ENCODE data around the gene DAD1.

DNA sequence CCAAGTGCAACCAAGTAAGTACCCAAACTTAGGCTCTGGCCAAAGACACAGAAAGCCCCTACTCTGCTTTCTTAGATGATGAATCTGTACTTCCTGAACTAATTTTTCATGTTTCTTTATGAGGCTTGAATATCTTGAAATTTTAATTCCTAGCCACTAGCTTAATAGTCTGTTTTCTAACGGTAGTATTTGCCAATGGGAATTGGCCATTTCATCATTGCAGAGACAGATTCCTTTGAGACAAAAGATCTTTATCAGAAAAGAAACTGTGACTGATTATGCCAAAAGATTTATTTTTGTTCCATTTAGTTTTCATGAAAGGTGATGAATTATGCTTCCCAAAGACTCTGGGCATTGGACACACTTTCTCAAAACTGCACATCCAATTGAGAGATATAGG, 48.7 kb downstream of the DAD1 start:
- TF ChIP-seq POLR2A (IDR thresholded peaks at IDR 0.05) (no peak), EP300 (IDR thresholded peaks at IDR 0.05; ENCODE audit: low read depth) (no peak)
- TF ChIP-seq, protein P1, sequence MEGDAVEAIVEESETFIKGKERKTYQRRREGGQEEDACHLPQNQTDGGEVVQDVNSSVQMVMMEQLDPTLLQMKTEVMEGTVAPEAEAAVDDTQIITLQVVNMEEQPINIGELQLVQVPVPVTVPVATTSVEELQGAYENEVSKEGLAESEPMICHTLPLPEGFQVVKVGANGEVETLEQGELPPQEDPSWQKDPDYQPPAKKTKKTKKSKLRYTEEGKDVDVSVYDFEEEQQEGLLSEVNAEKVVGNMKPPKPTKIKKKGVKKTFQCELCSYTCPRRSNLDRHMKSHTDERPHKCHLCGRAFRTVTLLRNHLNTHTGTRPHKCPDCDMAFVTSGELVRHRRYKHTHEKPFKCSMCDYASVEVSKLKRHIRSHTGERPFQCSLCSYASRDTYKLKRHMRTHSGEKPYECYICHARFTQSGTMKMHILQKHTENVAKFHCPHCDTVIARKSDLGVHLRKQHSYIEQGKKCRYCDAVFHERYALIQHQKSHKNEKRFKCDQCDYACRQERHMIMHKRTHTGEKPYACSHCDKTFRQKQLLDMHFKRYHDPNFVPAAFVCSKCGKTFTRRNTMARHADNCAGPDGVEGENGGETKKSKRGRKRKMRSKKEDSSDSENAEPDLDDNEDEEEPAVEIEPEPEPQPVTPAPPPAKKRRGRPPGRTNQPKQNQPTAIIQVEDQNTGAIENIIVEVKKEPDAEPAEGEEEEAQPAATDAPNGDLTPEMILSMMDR (IDR thresholded peaks at IDR 0.05): no peak

All from transverse colon (tissue), 3 donors.